HG02642 (cell line): ENCODE results near the gene EFHC1.

ENCODE experiments used
- ATAC-seq: cut with Tn5 transposase; IDR thresholded peaks from one replicate; pipeline ENCODE4 v1.9.1; 2021; ENCODE audit warnings: mild to moderate bottlenecking; ENCODE audit not compliant: unreplicated experiment, poor library complexity

The EFHC1 gene

DNA sequence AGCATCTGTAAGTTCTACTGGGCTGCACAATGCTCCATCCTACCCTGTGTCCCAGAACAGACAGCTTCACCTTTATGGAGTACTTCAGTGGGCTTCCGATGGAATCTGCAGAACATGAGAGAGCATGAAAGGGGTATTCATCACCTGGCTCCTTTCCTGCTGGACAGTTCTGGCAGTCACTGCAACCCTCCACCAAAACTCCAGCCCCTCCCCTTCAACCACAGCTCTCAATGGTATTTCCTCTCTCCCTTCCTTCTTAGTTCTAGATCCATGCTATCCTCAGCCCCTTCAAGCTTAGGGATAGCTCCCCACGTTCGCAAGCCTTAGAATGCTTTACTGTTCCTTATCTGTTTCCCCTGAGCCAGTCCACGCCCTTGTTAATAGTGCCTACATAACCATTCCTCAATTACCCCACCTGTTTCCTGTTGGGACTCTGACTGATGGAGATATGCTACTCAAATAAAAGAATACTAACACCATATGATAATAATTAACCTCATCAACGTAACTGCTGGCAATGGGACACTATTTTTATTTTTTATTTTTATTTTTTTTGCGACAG, 130.0 kb downstream of the EFHC1 start:
- ATAC-seq = no peak

DNA sequence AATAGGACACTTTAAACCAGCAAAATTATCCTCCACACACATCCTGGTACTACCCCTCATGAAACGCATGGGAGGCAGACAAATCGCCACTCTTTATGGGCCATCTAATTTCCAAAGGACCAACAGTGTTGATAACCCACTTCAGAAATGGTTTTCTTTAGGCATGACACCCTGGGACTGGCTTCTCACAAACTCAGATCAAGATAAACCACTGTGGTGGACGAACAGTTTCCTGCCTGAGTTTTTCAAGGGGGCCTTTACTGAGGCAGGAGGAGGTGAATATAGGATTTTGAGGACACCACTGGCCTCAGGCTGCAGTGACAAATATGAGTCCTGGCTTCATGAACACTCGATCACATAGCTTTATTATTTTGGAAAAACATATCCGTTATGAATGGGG, 130.7 kb downstream of the EFHC1 start:
- no peak for ATAC-seq

DNA sequence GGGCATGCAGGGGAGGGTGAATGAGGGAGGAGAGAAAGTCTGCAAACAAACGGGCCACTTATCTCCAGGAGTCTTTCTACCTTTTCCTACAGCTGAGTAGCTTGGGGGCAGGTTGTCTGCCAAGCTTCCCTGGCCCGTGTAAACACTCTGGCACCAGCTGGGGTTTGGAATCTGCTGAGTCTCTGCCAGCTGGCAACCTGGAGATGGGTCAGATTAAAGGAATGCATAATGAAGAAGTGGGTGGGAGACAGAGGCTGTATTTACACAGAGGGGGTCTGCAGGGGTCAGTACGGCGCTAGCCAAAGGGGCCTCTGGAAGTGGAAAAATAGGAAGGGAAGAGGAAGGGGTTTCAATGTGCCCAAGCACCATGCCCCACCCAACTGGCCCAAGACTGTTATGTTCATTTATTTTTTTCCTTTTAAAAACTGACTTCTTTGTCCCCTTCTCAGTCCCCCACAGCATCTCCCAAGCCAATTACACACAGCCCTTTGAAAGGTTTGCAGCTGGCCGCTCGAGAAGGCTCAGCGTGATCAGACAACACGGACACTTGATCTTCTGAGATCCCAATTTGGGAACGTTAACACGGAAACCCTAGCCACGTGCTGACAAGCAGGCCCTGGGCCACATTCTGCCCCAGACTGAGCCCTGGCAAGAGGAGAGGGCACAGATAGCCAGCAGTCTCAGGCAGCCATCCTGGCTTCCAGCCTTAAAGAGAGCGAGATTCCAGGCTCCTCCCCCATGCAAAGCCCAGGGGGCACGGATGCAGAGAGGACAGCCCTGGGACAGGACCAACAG, 131.5 kb downstream of the EFHC1 start:
- no peak for ATAC-seq

DNA sequence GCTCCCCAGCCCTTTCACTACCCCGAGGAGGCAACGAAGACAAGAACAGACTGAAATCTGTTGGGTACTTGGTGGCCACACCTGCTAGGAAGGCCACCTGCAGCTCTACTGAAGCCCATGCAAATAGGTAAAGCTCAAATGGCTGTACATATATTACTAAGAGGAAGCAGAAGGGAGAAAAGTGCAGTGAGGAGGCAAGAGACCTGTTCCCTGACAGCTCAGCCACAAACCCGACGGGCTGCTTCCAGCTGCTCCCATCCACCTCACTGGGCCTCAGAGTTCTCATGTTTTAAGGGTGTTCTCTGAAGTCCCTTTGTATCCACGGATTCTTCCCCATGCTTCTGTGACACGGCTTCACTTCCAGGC, 132.1 kb downstream of the EFHC1 start:
- peak; percentile 92 for ATAC-seq

DNA sequence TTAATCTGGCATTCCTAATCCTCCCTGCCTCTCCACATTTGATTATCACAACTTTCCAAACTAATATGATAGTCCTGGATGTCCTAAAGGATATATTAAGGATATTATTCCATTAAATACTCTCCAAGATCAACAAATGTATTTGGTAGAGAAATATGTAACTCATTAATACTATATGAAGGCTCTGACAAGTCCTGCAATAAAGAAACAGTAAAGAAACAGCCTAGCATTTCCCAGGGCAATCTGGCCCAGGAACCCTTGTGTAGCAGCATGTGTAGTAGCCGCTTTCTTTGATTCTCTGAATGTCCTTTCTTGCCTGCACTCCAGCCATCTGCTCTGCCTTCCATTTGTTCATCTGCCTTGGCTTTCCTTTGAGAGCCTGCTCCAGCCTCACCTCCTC, 133.0 kb downstream of the EFHC1 start:
- ATAC-seq = no peak

DNA sequence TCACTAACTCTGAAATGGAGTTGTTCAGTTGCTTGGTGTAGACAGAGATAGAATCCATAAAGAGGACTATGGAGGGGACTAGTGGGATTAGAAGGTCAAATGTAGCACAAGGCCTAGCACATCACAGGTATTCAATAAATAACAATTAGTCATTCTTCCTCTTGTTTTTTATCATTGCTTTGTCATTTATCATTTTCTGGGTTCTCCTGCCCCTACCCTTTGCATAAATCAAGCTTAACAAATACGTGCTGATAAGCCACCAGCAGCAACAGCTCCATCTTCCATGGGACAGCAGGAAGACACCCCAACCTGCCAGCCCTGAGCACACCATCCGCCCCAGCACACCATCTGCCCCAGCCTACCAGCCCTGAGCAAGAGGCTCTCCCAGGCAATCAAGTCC, 133.6 kb downstream of the EFHC1 start:
- ATAC-seq = no peak

DNA sequence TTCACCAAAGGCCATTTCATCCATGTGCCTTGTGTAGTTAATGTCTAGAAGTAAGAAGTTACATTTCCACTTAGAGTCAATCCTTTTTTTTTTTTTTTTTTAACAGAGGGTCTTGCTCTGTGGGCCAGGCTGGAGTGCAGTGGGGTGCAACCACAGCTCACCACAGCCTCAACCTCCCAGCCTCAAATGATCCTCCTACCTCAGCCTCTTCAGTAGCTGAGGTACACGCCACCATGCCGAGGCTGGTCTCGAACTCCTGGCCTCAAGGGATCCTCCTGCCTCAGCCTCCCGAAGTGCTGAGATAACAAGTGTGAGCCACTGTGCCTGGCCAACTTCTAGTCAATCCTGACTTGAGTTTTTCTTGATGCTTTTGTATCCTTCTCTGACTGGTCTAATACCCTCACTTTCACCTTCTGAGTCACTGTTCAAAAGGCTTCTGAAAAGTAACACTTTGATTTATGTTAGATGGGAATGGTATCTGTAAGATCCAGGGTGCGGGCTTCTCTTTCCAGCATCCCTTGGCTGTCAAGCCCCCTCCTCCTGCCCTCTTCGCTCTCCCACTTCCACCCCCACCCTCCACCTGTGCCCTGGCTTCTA, 134.6 kb downstream of the EFHC1 start:
- ATAC-seq = no peak

DNA sequence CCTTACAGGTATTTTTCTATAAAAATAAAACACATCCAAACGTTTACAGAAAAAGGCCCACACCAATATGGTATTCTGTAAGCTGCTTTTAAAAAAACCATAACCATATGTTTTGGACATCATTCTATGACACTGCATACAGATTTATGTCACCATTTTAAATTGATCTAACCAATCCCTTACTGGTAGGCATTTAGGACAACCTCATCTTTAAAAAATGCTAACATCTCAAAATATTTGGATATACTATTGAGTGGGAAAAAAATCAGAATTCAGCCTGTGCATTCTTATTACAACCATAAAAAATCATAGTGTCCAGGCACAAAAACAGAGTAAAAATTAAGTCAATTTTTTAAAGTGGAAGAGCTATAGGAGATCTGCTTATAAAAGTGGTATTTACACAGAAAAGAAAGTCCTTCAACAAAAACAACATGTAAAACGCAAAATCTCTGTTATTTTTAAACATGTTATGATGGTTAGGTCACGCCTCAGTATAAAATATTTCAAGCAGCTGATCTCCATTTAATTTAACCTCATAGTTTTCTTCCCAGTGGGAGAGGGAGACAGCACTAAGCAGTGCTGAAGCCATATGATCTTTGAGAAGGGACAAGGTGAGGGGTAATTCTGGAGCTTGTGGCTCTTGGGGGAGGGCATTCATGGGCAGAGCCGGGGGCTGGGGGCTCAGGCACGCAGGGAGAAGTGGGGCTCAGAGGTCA, 135.5 kb downstream of the EFHC1 start:
- no peak for ATAC-seq

DNA sequence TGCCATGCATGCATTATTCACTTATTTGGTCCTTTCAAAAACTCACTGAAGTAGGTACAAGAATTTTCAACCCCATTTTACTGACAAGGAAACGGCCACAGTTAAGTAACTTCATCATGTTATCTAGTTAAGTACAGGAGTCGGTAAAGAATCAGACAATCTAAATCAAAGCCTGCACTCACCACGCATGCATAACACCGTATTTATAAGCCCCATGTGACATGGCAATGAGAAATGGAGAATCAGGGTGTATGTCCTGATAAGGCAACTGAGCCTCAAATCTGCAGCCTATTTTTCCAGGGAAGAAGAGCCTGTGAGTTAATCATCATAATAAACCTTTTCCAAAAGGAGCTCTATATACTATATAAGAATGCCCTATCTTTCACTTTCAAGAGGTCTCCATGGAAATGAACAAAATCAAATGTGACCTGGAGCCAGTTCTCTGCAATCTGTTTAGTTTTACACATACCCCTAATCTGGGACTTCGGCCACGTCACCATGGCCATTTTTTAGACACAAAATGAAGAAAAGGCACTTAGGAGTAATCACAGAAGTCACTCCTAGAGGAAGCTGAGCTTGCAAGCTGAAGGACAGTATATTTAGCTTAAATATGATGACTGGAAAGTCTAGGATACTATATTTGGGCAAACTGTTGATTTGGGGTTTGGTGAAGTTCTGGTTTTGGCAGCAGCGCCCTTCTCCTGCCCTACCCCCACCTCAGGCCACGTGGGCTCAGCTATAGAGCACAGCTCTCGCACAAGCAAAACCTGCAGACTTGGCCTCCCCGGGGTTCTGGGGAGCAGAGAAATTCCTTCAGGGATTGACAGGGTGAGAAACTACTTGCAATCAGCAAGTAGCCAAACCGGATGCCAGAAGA, 137.5 kb downstream of the EFHC1 start:
- no peak for ATAC-seq

DNA sequence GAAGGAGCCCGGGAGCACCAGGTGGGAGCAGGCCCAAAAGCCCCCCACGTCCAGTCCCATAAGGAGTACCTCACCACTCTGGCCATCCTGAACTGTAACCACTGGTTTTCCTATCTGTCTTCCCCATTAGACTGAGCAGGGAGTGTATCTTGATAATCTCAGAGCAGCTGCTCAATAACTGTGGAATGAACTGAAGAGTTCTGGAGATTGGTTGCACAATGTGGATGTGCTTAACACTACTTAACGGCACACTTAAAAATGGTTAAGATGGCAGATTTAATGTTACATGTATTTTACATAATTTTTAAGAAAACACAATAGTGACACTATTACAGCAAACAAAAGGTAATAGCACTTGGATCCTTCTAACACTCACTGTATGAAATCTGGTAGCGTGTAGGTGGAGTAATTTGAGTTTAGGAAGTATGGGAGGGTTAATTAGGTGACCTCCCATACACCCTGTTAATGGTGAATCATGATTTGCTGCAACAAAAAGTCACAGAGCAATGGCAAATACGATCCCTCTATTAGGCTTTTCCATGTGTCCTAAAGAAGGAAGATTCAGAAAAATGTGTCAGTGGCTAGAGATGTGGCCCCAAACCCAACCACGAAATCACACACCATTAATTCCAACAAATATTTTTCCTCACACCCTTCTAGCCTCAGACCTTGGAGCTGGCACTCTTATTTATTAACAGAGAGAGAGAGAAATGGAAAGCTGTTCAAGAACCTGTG, 138.3 kb downstream of the EFHC1 start:
- no peak for ATAC-seq

DNA sequence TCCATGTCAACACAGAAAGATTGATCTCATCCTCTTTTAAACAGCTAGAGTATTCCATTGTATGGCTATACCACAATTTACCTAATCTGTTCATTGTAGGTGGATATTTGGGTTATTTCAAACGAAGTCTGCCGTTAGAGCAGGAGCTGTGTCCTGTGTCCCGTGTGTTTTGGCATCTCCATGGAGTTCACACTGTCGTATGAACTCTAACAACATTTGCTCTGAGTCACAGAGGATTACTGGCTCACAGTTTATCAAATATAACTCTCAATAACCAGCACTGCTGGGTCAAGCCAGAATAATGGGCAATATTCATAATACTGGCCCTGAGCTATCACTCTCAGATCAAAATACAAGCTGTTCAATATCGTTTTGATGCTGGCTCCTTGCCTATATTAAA, 140.3 kb downstream of the EFHC1 start:
- ATAC-seq = no peak

DNA sequence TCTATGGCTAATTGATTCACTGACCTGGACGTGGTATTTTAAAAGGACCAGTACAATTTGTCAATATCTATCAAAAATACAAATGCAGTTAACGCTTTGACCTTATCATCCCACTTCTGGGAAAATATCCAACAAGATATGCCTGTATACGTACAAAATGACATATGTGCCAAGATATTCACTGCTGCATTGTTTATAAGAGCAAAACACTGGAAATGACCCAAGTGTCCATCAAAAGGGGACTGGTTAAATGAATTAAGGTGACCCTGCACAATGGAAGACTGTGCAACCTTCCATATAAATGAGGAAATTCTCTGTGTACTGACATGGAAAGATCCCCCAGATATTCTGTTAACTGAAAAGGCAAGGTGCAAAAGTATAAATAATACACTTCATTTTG, 142.8 kb downstream of the EFHC1 start:
- no peak for ATAC-seq

DNA sequence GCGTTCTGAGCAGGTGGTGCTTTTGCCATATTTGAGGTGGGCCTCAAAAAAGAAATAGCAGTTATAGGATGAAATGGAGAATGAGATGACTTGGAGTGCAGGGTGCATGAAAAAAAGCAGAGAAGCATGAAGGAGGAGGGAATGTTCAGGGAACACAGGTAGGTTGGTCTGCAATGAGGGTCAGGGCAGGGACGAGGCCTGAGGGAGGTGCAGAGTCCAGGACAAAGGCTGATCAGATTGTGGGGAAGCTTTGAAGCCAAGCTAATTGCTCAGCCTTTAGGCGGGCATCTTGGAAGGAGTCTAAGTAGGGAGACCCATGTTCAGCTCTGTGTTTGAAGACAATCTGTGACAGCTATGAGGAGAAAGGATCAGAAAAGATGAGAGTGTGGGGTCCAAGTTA, 144.7 kb downstream of the EFHC1 start:
- ATAC-seq = no peak

DNA sequence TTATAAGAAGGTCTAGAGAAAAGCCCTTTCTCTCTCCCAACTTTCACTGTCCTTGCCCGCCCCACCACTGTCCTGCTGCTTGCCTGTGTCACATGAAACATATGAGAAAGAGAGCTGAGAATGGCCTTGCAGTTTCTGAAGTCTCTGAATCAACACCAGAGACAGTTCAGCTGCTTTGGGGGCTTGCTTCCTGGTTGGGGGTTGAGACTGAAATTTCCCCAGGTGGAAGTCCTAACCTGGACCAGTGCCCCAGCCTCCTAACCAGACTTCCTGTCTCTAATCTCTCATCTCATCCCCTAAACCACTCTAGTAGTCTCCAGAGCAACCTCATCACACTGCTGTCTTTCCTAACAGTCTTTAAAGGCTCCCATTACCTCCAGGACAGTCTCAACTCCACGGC, 146.1 kb downstream of the EFHC1 start:
- ATAC-seq = peak; percentile 71

DNA sequence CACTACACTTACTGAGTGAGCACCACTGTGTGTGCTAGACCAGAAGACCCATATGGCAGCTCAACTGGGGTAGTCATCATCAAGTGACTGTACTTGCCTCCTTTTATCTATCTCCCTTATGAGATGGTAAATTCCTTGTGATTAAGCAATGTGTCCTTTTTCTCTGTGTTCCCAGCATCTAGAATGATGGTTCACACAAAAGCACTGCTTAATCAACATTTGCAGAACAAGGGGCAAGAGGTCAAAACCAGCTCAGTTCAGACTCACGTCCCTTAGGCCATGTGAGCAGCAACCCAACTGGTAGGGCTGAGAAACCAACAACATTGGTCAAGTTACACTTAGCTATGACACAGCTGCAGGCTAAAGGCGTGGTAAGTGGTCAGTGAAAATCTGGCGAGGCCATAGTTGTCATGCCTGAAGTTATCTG, 146.7 kb downstream of the EFHC1 start:
- ATAC-seq = no peak

DNA sequence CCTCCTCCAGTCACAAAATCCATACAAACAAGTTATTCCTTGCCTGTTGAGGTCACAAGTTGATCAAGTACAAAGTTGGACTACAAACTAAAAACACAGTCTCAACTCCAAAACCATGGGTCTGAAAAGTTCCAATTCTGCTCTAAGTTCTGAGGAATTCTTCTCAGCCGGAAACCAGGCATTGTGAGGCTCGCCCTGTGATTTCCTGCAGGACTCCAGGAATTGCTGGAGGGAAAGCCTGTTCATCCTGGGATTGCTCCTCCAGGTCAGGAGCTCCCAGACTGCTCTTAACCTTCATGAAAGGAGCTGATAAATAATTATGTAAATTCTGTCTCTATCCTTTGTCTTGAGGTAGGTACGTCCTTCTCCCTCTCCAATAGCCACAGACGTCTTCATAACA, 148.2 kb downstream of the EFHC1 start:
- ATAC-seq = no peak

DNA sequence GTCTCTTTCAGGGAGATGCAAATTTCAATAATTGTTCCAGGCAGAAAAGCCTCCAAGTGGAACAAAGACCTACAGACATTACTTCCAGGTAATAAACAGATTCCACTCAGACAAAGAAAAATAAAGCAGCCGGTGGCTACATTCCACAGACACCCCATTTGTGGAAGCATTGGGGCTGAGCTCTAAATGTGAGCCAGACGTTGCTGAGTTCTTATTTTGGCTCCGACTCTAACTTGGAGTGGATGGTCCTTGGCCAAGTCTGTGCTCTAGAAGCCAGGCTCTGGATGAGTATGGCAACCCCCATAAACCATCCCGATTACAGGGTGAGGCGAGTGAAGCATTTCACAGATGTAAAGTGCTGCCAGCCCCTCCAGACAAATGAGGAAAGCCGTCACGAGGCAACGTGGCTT, 150.2 kb downstream of the EFHC1 start:
- ATAC-seq = no peak

DNA sequence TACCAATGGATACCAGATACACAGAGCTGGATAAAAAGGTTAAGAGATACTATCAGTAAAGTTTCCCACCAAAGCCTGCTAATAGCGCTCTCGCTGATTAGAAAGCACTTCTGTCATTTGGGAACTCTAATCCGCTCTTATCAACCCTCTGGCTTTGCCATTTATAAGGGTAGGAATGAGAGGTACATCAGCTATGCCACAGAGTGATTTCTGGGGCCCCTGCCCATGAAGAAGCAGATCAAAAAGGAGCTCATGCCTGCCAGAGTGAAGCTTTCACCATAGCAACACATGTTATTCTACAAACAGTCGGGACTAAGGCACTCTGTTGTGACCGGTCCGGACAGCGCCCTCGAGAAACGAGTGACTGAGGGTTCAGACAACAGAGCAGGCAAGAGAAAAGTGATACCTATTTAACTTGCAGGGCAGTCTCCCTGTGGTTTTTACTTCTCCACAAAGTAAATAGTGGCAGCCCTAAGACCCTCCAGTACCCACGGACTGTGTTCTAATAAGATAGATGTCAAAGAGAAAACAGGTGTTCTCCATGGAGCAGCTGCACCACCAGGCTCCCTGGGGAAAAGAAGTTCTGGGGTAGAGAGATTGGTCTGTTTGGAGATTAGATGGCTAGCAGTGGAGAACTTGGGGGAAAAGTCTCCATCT, 151.1 kb downstream of the EFHC1 start:
- ATAC-seq = no peak

DNA sequence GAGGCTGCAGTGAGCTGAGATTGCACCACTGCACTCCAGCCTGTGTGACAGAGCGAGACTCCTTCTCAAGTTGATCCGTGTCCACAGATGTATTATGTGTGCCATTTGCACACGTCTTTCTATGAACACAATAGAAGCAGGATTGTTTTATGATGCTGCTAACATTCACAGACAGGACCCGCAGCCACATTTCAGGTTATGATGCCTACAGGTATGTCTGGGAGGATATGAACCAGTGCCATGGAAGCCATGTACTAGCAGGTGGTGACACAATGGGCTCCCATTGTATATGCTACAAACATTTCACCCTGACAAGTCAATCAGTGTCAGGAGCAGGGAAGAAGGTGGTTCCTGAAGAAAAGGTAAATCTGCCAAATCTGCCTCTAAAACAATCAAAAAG, 152.4 kb downstream of the EFHC1 start:
- ATAC-seq = no peak
